Activated CD8-positive, alpha-beta memory T cell treated with anti-CD3 and anti-CD28 coated beads for 24 hours (primary cell): ENCODE results near the gene PRAMEF2.
"Not testable (repeated sequence)": the region's sequence is repeated elsewhere in the genome, so short reads cannot be mapped to it uniquely, and the experiment has no call there.

ENCODE experiments used
- DNase-seq: peaks from one replicate; pipeline ENCODE4 v3.0.0-alpha.2; 2020

Gene PRAMEF2, protein sequence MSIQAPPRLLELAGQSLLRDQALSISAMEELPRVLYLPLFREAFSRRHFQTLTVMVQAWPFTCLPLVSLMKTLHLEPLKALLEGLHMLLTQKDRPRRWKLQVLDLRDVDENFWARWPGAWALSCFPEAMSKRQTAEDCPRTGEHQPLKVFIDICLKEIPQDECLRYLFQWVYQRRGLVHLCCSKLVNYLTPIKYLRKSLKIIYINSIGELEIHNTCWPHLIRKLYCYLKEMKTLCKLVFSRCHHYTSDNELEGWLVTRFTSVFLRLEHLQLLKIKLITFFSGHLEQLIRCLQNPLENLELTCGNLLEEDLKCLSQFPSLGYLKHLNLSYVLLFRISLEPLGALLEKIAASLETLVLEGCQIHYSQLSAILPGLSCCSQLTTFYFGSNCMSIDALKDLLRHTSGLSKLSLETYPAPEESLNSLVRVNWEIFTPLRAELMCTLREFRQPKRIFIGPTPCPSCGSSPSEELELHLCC

DNA sequence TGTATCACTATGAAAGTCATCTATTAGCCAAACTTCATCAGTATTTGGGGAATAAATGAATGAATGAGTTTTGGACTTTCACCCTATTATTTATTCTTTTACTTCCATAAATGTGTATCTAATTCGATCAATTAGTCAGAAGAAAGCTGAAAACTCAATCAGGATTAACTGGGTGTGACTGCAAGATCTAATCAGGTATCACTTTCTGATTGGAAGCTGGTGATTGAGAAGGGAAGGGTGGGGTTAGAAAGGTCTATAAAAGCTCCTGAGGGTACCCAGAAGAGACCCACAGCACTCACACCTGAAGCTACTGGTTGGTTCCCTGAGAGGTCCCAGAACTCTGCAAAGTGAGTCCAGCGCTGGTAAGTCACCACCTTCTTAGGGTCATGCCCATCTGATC, at the start of gene PRAMEF2:
Gene PRAMEF2, plus strand, starts transcription at position 301 of the 400 bp plus-strand sequence. CDS start 1,924 bp downstream, outside the sequence.
- DNase-seq: not testable (repeated sequence)

DNA sequence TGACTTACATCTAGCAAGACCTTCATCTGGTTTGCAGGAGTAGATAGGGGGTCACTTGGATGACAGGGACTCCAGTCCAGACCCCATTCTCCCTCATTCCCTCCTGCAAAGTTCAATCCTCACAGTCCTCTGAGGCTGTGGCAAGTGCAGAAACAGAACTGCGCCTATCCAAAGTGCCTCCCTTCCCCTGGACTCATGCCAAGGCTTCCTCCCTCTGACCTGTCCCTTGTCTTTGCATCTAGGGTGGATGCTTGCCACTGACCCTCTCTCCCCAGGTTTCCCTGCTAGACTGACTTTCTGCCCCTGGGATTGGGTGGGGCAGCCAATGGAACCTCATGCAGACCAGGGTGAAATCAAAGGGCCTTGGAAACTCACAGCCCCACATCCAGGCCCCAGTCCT, 47.0 kb upstream of the PRAMEF2 start:
- no peak for DNase-seq

DNA sequence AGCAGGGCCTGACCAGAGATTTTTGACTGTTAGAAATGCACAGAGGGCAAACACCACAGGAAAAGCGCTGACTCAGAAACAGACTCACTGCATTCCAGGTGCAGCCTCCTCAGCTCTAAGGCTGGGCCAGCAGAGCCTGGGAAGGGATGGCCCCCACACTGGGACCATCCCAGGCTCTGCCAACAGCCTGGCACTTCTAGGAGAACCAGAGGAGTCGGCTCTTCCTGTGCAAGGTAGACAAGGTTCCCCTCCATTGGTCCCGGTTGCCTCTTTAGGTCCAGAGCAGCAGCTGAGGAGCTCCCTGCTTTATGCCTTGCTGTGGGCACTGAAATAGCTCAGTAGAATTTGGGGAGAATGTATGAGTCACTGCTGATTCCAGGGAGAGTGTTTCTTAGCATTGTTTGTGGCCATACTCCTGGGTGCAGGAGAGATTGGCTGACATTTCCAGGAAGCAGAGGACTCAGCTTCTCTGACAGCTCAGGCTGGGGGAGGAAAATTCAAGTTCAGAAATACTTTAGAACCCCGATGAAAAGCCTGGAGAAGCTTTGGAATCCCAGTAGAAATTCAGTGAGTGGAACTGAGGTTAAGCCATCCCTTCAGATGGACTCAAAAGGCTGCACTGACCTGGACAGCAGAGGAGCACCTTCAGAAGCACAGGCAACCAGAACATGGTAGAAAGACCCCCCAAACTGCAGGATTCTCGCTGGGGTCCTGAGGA, 46.0 kb upstream of the PRAMEF2 start:
- DNase-seq: no peak

DNA sequence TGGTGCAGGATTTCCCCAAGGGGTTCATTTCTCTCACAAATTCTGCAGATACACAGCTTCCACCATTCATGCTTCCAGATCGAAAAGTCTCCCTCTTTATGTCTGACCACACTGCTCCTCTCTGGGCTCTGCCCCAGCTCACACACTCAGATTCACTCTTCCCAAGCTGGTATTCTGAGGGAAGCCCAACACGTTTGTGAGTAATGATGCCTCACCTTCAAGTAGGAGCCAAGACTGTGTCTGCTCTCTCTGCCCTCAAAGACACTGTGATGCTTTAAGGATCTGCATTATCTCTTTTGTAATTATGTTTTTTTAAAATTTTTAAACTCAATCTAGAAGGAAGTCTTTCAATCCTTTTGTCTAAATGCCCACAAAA, 45.5 kb upstream of the PRAMEF2 start:
- no peak for DNase-seq

DNA sequence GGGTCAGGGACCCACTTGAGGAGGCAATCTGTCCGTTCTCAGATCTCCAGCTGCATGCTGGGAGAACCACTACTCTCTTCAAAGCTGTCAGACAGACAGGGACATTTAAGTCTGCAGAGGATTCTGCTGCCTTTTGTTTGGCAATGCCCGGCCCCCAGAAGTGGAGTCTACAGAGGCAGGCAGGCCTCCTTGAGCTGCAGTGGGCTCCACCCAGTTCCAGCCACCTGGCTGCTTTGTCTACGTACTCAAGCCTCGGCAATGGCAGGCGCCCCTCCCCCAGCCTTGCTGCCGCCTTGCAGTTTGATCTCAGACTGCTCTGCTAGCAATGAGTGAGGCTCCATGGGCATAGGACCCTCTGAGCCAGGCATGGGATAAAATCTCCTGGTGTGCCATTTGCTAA, 37.8 kb upstream of the PRAMEF2 start:
- not testable (repeated sequence) for DNase-seq

DNA sequence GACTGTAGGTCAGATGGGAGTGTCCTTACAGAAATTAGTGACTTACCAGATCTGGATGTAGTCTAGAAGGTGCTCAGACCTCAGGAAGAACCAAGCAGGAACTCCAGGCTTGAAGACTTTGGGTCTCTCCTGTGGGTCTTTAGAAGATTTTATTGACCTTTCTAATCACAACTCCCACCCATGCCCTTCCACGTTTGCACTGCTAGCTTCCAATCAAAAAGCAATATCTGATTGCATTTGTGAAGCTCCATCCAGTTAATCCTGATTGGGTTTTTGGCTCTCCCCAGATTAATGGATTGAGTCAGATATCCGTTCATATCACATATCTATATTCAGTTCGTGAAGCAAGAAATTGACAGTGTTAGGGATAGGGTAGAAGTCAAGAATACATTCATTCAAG, 25.6 kb upstream of the PRAMEF2 start, which contains the start of gene PRAMEF11:
Gene PRAMEF11, minus strand, starts transcription at position 101 of the 400 bp plus-strand sequence. CDS start 2,621 bp downstream, outside the sequence.
- not testable (repeated sequence) for DNase-seq

DNA sequence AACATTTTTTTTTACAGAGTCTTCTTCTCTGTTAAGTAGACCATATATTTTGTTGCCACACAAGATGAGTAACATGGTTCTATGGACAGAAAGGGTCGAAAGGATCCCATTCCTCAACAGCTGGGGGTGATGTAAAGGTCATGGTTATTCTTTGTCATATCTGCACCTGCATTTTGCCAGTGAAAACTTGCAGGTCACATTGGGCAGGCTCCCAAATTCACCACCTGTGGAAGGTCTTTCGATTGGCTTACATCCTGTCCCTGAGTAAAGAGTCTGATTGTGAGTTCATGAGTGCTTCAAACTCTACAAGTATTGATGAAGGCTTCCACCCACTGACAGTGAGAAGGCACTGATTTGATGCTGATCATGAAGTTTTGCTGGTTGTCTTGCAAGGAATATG, 23.6 kb upstream of the PRAMEF2 start:
- DNase-seq: not testable (repeated sequence)

DNA sequence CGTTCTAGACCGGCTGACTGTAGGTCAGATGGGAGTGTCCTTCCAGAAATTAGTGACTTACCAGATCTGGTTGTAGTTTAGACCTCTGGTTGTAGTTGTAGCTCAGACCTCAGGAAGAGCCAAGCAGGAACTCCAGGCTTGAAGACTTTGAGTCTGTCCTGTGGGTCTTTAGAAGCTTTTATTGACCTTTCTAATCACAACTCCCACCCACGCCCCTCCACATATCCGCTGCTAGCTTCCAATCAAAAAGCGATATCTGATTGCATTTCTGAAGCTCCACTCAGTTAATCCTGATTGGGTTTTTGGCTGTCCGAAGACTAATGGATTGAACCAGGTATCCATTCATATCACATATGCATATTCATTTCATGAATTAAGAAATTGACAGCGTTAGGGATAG, 8.3 kb upstream of the PRAMEF2 start, which contains the start of gene HNRNPCL1:
Gene HNRNPCL1, minus strand, starts transcription at position 101 of the 400 bp plus-strand sequence. CDS start 431 bp downstream, outside the sequence.
- not testable (repeated sequence) for DNase-seq

DNA sequence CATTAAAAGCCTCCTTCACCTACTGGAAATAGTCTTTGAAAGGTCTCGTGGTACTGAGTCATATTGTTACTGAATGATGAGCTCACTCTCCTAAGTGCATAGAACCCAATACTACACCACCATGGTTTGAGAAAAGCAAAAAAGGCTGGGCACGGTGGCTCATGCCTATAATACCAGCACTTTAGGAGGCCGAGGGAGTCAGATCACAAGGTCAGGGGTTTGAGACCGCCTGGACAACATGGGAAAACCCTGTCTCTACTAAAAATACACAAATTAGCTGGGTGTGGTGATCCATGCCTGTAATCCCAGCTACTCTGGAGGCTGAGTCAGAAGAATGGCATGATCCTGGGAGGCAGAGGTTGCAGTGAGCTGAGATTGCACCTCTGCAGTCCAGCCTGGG, 5.1 kb upstream of the PRAMEF2 start:
- DNase-seq: no peak

DNA sequence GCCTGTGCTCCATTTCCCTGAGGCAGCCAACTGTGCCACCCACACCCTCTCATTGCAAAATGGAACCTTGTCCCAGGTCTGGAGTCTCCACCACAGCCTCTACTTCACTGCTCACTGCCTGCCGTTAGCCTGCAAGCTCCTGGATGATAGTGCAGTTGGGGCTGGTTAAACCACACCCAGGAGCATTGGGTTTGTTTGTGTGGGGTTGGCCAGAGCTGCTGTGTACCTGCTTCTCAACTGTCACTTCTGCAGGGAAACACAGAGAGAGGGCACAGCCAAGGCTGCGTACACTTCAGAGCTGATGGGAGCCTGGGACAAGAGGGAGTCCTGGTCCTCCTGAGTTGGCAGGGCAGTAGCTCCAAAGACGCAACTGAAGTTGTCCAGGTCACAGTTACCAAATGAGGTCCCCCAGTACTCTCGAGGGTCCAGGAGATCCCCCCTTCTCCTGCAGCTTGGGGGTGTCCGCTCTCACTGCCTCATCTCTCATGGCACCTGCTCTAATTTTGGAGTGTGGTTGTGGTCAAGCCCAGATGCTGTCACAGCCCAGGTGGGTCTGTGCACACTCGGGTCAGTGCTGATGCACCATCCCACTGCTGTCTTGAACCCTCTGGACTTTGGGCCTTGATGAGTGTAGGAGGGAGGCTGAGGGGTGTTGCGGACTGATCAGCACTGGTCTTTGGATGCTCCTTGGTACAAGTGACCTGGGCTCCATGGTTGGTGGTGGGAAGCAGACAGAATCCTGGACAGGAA, 6.4 kb downstream of the PRAMEF2 start:
- DNase-seq: not testable (repeated sequence)

DNA sequence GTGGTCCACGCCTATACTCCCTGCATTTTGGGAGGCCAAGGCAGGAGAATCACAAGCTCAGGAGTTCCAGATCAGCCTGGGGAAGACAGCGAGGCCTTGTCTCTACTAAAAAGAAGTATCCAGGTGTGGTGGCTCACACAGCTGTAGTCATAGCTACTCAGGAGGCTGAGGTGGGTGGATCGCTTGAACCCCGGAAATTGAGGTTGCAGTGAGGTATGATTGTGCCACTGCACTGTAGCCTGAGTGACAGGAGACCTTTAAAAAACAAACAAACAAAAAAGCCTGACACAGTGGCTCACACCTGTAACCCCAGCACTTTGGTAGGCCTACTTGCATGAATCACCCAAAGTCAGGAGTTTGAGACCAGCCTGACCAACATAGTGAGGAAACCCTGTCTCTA, 21.6 kb downstream of the PRAMEF2 start:
- not testable (repeated sequence) for DNase-seq

DNA sequence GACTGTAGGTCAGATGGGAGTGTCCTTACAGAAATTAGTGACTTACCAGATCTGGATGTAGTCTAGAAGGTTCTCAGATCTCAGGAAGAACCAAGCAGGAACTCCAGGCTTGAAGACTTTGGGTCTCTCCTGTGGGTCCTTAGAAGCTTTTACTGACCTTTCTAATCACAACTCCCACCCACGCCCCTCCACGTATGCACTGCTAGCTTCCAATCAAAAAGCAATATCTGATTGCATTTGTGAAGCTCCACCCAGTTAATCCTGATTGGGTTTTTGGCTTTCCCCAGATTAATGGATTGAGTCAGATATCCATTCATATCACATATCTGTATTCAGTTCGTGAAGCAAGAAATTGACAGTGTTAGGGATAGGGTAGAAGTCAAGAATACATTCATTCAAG, 29.2 kb downstream of the PRAMEF2 start, which contains the start of gene PRAMEF4:
Gene PRAMEF4, minus strand, starts transcription at position 101 of the 400 bp plus-strand sequence. CDS start 2,807 bp downstream, outside the sequence.
- not testable (repeated sequence) for DNase-seq

DNA sequence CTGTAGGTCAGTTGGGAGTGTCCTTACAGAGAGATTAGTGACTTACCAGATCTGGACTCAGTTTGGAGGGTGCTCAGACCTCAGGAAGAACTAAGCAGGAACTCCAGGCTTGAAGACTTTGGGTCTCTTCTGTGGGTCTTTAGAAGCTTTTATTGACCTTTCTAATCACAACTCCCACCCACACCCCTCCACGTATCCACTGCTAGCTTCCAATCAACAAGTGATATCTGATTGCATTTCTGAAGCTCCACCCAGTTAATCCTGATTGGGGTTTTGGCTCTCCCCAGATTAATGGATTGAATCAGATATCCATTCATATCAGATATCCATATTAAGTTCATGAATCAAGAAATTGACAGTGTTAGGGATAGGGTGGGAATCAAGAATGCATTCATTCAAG, 41.3 kb downstream of the PRAMEF2 start, which contains the start of gene PRAMEF10:
Gene PRAMEF10, minus strand, starts transcription at position 101 of the 400 bp plus-strand sequence. CDS start 2,423 bp downstream, outside the sequence.
- not testable (repeated sequence) for DNase-seq

DNA sequence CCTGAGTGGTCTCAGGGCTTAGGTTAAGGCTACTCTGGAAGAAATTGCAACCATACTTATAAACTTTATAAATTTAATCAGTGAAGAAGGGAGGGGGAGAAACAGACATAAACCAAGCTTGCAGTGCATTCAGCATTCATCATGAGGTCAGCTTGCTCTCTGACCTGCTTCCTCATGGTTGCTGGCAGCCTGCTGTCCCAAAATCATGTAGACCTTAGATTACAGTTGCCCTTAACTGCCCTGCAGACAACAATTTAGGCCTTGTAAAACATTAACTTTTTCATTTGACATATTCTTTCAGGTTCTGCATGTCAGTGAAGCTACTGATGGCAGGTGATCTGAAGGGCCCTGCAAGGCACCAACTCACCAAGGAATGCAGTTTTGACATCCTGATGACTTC, 42.3 kb downstream of the PRAMEF2 start:
- DNase-seq: not testable (repeated sequence)

DNA sequence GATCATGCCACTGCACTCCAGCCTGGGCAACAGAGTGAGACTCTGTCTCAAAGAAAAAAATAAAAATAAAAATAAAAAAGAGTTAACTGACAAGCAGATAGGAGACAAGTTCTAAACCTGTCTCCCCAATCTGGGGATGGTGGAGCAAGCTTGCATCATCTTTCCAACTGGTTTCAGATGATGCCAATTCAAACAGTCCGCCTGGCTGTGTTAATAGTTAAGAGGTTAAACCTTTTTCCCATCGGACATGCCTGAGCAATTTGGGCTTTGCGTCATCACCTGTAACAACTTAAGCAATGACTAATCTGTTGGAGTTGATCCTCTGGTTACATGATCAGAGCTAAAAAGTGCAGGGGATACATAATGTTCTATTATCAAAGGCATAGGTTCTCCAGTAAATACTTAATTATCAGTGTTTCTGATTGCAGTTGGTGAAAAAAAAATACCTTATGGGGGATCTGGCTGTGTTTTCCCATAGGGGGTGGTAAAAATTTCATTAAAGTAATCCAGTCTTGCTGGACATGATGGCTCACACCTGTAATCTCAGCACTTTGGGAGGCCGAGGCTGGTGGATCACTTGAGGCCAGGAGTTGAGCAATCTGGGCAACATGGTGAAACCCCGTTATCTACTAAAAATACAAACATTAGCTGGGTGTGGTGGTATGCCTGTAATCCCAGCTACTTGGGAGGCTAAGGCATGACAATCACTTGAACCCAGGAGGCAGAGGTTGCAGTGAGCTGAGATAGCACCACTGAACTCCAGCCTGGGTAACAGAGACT, 47.1 kb downstream of the PRAMEF2 start:
- DNase-seq: not testable (repeated sequence)
